OCI-LY3 (cell line): Measurements from ENCODE around the gene PKD1L1.

ENCODE experiments used
- H2AFZ ChIP-seq: fragments of 200-600, 300-600 bp; shearing (Covaris generic); 2 replicates; pipeline ENCODE4 v1.6.0; 2014; ENCODE audit warnings: antibody characterized with exemption, low read depth, low read length
- H3K27ac ChIP-seq: fragments of 200-600, 300-600 bp; sonication (generic); 2 replicates; pipeline ENCODE4 v1.5.1; 2014; ENCODE audit warnings: mild to moderate bottlenecking, low read length, moderate library complexity, mixed read lengths
- H3K27me3 ChIP-seq: fragments of 200-600, 300-600 bp; sonication (generic); 2 replicates; pipeline ENCODE4 v1.6.1; 2014; ENCODE audit warnings: low read depth, low read length, mixed read lengths
- H3K36me3 ChIP-seq: fragments of 200-600, 300-600 bp; sonication (generic); replicated peaks from 2 replicates; pipeline ENCODE3; 2014; ENCODE audit warnings: low read depth, low read length, mixed read lengths
- H3K4me1 ChIP-seq: fragments of 300-600, 200-600 bp; sonication (generic); 2 replicates; pipeline ENCODE4 v1.6.1; 2014; ENCODE audit warnings: low read length, mixed read lengths
- H3K4me2 ChIP-seq: fragments of 200-600, 300-600 bp; sonication (generic); 2 replicates; pipeline ENCODE4 v1.6.1; 2014; ENCODE audit warnings: low read length, mixed read lengths
- H3K4me3 ChIP-seq: fragments of 300-600, 200-600 bp; sonication (generic); 2 replicates; pipeline ENCODE4 v1.5.1; 2014; ENCODE audit warnings: antibody characterized with exemption, mild to moderate bottlenecking, low read length, moderate library complexity
- H3K79me2 ChIP-seq: fragments of 300-600, 200-600 bp; shearing (Covaris generic); 2 replicates; pipeline ENCODE4 v1.6.1; 2014; ENCODE audit warnings: mild to moderate bottlenecking, low read length, mixed read lengths
- H3K9ac ChIP-seq: fragments of 300-600, 200-600 bp; shearing (Covaris generic); 2 replicates; pipeline ENCODE4 v1.6.0; 2014; ENCODE audit warnings: mild to moderate bottlenecking, low read length, moderate library complexity
- H3K9me3 ChIP-seq: fragments of 200-600, 300-600 bp; shearing (Covaris generic); 2 replicates; pipeline ENCODE4 v1.6.1; 2014; ENCODE audit warnings: low read length, mixed read lengths; ENCODE audit not compliant: insufficient read depth
- H4K20me1 ChIP-seq: fragments of 200-600, 300-600 bp; sonication (generic); 2 replicates; pipeline ENCODE4 v1.6.1; 2016; ENCODE audit warnings: low read length, mixed read lengths; ENCODE audit not compliant: insufficient read depth
- EZH2phosphoT487 ChIP-seq: fragments of 200-600 bp; shearing (Covaris generic); IDR thresholded peaks from 2 replicates; pipeline ENCODE4 v1.6.1; 2018; ENCODE audit warnings: antibody characterized with exemption, mixed run types, low read depth
- TF ChIP-seq, protein P1 (sequence below): fragments of 200-600, 300-600 bp; sonication (generic); IDR thresholded peaks from 2 replicates; pipeline ENCODE4 v1.5.1; 2014; ENCODE audit warnings: antibody characterized with exemption, low read length, low read depth

The PKD1L1 gene

DNA sequence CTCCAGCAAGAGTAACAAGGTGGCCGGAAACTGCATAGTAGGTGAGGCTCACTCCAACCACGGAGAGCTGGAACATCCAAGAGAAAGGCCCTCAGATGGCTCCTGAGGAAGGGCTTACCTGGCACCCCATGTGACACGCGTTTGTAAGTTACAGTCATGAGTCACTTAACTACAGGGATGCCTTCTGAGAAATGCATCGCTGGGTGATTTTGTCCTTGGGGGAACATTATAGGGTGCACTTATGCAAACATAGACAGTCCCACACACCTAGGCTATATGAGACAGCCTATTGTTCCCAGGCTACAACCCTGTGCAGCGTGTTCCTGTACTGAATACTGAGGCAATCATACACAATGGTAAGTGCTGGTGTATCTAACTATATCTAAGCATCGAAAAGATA lies 139.9 kb downstream of the PKD1L1 start:
- Histone ChIP-seq H3K79me2 (no peaks in the 10 kb centered on the region), H3K27ac (no peak overlapping the region), H3K4me1 (peaks cover 8% of the 10 kb centered on the region), H3K27me3 (no peaks in the 10 kb centered on the region), H3K9ac (no peak overlapping the region), H3K36me3 (no peaks in the 10 kb centered on the region), H3K4me3 (no peak overlapping the region), H3K4me2 (no peak overlapping the region), H4K20me1 (no peaks in the 10 kb centered on the region), H2AFZ (no peak overlapping the region), H3K9me3 (no peaks in the 10 kb centered on the region)
- no peak for TF ChIP-seq EZH2phosphoT487
- TF ChIP-seq, protein P1, sequence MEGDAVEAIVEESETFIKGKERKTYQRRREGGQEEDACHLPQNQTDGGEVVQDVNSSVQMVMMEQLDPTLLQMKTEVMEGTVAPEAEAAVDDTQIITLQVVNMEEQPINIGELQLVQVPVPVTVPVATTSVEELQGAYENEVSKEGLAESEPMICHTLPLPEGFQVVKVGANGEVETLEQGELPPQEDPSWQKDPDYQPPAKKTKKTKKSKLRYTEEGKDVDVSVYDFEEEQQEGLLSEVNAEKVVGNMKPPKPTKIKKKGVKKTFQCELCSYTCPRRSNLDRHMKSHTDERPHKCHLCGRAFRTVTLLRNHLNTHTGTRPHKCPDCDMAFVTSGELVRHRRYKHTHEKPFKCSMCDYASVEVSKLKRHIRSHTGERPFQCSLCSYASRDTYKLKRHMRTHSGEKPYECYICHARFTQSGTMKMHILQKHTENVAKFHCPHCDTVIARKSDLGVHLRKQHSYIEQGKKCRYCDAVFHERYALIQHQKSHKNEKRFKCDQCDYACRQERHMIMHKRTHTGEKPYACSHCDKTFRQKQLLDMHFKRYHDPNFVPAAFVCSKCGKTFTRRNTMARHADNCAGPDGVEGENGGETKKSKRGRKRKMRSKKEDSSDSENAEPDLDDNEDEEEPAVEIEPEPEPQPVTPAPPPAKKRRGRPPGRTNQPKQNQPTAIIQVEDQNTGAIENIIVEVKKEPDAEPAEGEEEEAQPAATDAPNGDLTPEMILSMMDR: no peak

DNA sequence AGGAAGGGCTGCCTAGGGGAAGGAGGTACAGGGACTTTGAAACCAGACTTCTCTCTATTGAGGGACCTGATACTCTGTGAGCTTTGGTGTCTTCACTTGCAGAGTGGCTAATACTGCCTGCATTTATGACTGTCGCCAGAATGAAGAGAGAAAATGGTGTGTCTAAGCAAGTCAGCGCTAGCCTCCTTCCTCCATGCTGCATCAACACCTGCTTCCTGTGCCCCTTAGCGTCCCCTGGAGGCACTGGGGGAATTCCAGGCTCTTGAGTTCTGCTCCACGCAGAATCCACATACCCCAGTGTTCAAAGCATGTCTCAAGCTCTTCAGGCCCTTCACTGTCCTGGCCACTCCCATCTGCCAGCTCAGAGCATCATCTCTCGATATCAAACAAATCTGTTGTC lies 140.5 kb downstream of the PKD1L1 start:
- H3K9ac ChIP-seq: no peak overlapping the region
- no peak overlapping the region for H3K4me3 ChIP-seq
- H4K20me1 ChIP-seq: no peaks in the 10 kb centered on the region
- TF ChIP-seq, protein P1: peak; percentile 50
- no peak for TF ChIP-seq EZH2phosphoT487
- H3K27ac ChIP-seq: no peak overlapping the region
- H3K27me3 ChIP-seq: no peaks in the 10 kb centered on the region
- no peaks in the 10 kb centered on the region for H3K9me3 ChIP-seq
- H2AFZ ChIP-seq: peak overlapping the region; percentile 51
- peaks cover 8% of the 10 kb centered on the region for H3K4me1 ChIP-seq
- H3K4me2 ChIP-seq: peak overlapping the region; percentile 25
- no peaks in the 10 kb centered on the region for H3K79me2 ChIP-seq
- H3K36me3 ChIP-seq: no peaks in the 10 kb centered on the region

DNA sequence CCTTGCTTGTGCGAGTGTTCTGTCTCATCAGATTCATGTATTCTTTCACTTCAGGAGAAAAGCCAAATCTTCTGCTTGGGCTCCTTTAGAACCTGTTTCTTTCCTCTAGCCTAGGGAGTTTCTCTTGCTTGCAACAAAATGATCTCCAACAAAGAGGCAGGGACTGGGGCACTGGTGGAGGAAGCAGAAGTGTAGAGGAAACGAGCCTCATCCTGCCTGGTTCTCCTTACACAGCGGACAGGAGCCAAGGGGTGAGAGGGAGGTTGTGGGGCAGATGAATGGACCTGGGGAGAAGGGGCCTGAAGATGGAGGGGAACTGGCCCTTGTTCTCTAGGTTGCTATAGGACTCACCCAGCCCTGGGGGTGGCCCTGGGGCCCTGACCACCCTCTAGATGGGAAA lies 141.1 kb downstream of the PKD1L1 start:
- no peak overlapping the region for H3K27ac ChIP-seq
- peaks cover 8% of the 10 kb centered on the region for H3K4me1 ChIP-seq
- no peaks in the 10 kb centered on the region for H3K27me3 ChIP-seq
- H4K20me1 ChIP-seq: no peaks in the 10 kb centered on the region
- no peak overlapping the region for H3K9ac ChIP-seq
- TF ChIP-seq, protein P1: no peak
- TF ChIP-seq EZH2phosphoT487: no peak
- no peak overlapping the region for H3K4me2 ChIP-seq
- H3K79me2 ChIP-seq: no peaks in the 10 kb centered on the region
- no peak overlapping the region for H2AFZ ChIP-seq
- H3K36me3 ChIP-seq: no peaks in the 10 kb centered on the region
- H3K4me3 ChIP-seq: no peak overlapping the region
- no peaks in the 10 kb centered on the region for H3K9me3 ChIP-seq

DNA sequence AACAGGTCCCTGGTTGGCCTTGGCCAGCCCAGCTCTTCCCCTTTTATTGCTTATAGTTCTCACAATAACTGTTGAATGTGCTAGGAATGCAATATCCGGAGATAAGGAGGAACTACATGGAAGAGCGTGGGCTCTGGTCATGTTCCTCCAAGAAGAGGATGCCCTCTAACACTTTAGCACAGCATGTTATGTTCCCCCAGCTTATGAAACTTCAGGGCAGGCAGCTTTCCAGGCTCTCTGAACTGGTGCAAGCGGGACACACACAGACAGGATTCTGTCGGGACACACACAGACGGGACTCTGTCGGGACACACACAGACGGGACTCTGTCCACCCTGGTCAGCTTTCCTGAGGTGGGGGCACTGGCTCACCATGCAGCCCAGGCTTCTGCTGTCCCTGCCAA lies 141.6 kb downstream of the PKD1L1 start:
- no peak overlapping the region for H3K9ac ChIP-seq
- no peak overlapping the region for H3K4me2 ChIP-seq
- no peak overlapping the region for H2AFZ ChIP-seq
- TF ChIP-seq, protein P1: no peak
- no peak for TF ChIP-seq EZH2phosphoT487
- no peaks in the 10 kb centered on the region for H3K79me2 ChIP-seq
- H3K27me3 ChIP-seq: no peaks in the 10 kb centered on the region
- H4K20me1 ChIP-seq: no peaks in the 10 kb centered on the region
- H3K4me3 ChIP-seq: no peak overlapping the region
- peaks cover 8% of the 10 kb centered on the region for H3K4me1 ChIP-seq
- H3K36me3 ChIP-seq: no peaks in the 10 kb centered on the region
- no peak overlapping the region for H3K27ac ChIP-seq
- H3K9me3 ChIP-seq: no peaks in the 10 kb centered on the region
